IPS-18a (cell line): ENCODE results near the gene WNT7B.

Experiments
- H3K27ac ChIP-seq: one replicate; pipeline ENCODE4 v1.5.1; 2013; ENCODE audit warnings: low read length
- H3K27me3 ChIP-seq: one replicate; pipeline ENCODE4 v1.6.1; 2013; ENCODE audit warnings: mild to moderate bottlenecking, low read length; ENCODE audit not compliant: control insufficient read depth, insufficient read depth
- H3K36me3 ChIP-seq: one replicate; pipeline ENCODE4 v1.6.1; 2013; ENCODE audit warnings: low read depth, low read length; ENCODE audit not compliant: control insufficient read depth
- H3K4me1 ChIP-seq: one replicate; pipeline ENCODE4 v1.6.1; 2013; ENCODE audit warnings: low read depth, low read length; ENCODE audit not compliant: control insufficient read depth
- H3K4me3 ChIP-seq: one replicate; pipeline ENCODE4 v1.5.1; 2013; ENCODE audit warnings: low read length
- H3K9ac ChIP-seq: one replicate; pipeline ENCODE4 v1.6.1; 2013; ENCODE audit warnings: mild to moderate bottlenecking, low read length, moderate library complexity
- H3K9me3 ChIP-seq: one replicate; pipeline ENCODE4 v1.6.1; 2013; ENCODE audit warnings: low read depth, low read length; ENCODE audit not compliant: control insufficient read depth

Gene WNT7B

GRCh38 chr22:45929649-45930048 is 47.3 kb downstream of the WNT7B start:
- Histone ChIP-seq H3K4me3 (no peak overlapping the region), H3K36me3 (no peaks in the 10 kb centered on the region), H3K9me3 (no peaks in the 10 kb centered on the region), H3K27me3 (no peaks in the 10 kb centered on the region), H3K9ac (no peak overlapping the region), H3K4me1 (no peaks in the 10 kb centered on the region), H3K27ac (no peak overlapping the region)

DNA sequence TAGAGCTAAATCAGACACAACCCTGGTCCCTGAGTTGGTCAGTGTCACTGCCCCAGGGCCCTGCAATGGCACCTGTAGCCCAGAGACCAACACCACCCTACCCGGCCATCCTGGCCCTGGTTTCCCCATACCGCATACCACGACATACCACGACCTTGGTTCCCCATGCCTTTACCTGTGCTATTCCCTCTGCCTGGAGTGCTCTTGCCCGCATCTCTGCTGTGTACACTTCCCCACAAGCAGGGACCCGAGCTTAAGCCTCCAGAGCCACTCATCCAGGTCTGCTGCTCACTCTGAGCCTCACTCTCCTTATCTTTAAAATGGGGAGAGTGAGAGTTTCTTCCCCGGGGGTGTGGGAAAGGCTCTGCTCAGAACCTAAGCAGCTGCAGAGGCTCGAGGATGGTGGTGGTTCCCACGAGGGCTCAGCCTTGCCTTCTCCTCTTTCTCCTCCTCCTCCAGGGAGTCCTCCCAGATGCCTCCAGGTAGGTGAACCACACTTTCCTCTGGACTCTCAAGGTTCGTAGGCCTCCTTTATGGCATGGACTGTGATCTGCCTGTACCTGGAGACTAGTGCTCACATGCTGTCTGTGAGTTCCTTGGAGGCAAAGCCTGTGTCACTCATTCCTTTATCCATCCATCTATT is 48.1 kb downstream of the WNT7B start:
- Histone ChIP-seq H3K27me3 (no peaks in the 10 kb centered on the region), H3K9me3 (no peaks in the 10 kb centered on the region), H3K36me3 (no peaks in the 10 kb centered on the region), H3K4me3 (no peak overlapping the region), H3K9ac (no peak overlapping the region), H3K4me1 (no peaks in the 10 kb centered on the region), H3K27ac (no peak overlapping the region)

GRCh38 chr22:45927059-45927458 is 49.9 kb downstream of the WNT7B start:
- no peaks in the 10 kb centered on the region for H3K4me1 ChIP-seq
- no peaks in the 10 kb centered on the region for H3K9me3 ChIP-seq
- H3K27me3 ChIP-seq: no peaks in the 10 kb centered on the region
- no peaks in the 10 kb centered on the region for H3K36me3 ChIP-seq
- H3K9ac ChIP-seq: no peak overlapping the region
- no peak overlapping the region for H3K27ac ChIP-seq
- no peak overlapping the region for H3K4me3 ChIP-seq

- Histone ChIP-seq H3K4me1 (no peaks in the 10 kb centered on the region), H3K27ac (no peak overlapping the region), H3K27me3 (no peaks in the 10 kb centered on the region), H3K36me3 (no peaks in the 10 kb centered on the region), H3K4me3 (no peak overlapping the region), H3K9me3 (no peaks in the 10 kb centered on the region), H3K9ac (no peak overlapping the region)
Observed at GRCh38 chr22:45926433-45926832, 50.5 kb downstream of the WNT7B start.

DNA sequence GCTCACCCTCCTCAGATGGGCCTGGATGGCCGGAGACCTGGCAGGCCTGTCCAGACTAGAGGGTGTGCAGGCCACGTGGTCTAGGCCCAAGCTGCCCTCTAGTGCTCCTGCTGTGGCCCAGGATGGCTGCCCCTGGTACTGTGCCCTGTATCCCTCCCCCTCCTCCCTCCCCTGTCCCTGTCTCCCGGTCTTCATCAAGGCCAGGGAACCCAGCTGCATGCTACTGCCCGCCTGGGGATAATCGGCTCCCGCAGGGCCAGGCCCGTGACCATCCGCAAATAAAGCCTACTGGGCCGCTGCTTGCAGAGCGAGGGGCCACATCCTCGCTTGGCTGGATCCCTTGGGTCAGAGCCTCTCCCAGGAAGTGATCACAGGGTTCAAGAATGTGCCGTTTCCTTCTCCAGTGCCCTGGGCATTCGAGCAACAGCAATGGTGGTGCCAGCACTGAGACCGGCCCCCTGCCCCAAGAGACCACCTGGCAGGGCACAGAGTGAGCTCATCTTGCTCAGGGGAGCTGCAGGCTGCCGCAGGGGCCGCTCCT is 51.1 kb downstream of the WNT7B start:
- Histone ChIP-seq H3K4me3 (no peak overlapping the region), H3K9ac (no peak overlapping the region), H3K36me3 (no peaks in the 10 kb centered on the region), H3K4me1 (no peaks in the 10 kb centered on the region), H3K27me3 (no peaks in the 10 kb centered on the region), H3K9me3 (no peaks in the 10 kb centered on the region), H3K27ac (no peak overlapping the region)

DNA sequence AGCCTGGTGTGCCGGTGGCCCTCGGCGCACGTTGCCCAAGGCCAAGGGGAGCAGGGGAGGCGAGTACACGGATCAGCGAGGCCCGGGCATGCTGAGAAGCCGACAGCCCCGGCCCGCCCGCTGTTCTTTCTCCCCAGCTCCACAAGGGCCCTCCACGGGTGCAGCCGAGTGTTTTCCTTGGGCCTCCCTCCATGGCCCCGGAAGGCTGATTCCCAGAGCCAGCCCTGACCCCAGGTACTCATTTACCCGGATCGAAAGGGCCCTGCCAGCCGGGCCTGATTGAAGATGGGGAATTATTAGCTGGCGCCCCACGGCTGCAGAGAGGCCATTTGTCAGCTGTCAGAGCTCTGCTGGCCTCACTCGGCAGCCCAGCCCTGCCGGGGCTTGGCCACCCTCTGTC is 53.1 kb downstream of the WNT7B start:
- H3K4me1 ChIP-seq: no peaks in the 10 kb centered on the region
- H3K27me3 ChIP-seq: no peaks in the 10 kb centered on the region
- H3K4me3 ChIP-seq: no peak overlapping the region
- H3K36me3 ChIP-seq: no peaks in the 10 kb centered on the region
- H3K27ac ChIP-seq: no peak overlapping the region
- no peak overlapping the region for H3K9ac ChIP-seq
- no peaks in the 10 kb centered on the region for H3K9me3 ChIP-seq

DNA sequence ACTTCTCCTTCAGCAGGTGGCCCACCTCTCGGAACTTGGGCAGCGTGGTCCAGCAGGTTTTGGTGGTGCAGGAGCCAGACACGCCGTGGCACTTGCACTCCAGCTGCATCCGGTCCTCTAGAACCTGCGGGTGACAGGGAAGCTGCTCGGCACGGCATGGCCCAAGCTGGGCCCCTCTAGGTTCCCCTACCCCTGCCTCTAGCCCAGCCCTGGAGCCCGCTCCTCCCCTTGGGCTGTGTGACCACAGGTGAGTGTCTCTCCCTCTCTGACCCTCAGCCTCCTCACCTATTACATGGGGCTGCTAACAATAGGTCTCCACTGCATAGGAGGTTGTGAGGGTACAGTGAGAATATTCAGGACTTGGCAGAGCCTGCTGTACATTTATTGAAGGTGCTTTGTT is 53.8 kb downstream of the WNT7B start:
- no peaks in the 10 kb centered on the region for H3K27me3 ChIP-seq
- H3K9ac ChIP-seq: no peak overlapping the region
- H3K9me3 ChIP-seq: no peaks in the 10 kb centered on the region
- H3K27ac ChIP-seq: no peak overlapping the region
- no peaks in the 10 kb centered on the region for H3K36me3 ChIP-seq
- no peaks in the 10 kb centered on the region for H3K4me1 ChIP-seq
- H3K4me3 ChIP-seq: no peak overlapping the region

DNA sequence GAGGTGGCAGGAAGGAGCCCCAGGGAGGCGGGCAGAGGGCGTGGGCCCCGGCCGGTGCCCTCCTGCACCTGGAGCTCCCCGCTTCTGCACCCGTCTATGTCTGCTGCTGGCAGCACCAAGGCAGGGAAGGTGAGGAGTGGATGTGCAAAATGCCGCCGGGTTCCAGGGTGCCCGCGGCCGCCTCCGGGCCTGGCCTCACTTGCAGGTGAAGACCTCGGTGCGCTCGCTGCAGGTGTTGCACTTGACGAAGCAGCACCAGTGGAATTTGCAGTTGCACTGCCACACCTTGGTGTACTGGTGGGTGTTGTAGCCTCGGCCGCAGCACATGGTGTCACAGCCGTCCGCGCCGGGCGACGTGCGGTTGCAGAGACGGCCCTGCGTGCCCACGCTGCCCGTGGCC is 54.3 kb downstream of the WNT7B start:
- H3K4me1 ChIP-seq: no peaks in the 10 kb centered on the region
- no peak overlapping the region for H3K9ac ChIP-seq
- H3K4me3 ChIP-seq: no peak overlapping the region
- no peak overlapping the region for H3K27ac ChIP-seq
- H3K36me3 ChIP-seq: no peaks in the 10 kb centered on the region
- H3K27me3 ChIP-seq: no peaks in the 10 kb centered on the region
- no peaks in the 10 kb centered on the region for H3K9me3 ChIP-seq

GRCh38 chr22:45922256-45922655 is 54.7 kb downstream of the WNT7B start:
- Histone ChIP-seq H3K27ac (no peak overlapping the region), H3K9ac (no peak overlapping the region), H3K9me3 (no peaks in the 10 kb centered on the region), H3K4me1 (no peaks in the 10 kb centered on the region), H3K4me3 (no peak overlapping the region), H3K36me3 (no peaks in the 10 kb centered on the region), H3K27me3 (no peaks in the 10 kb centered on the region)

- Histone ChIP-seq H3K9ac (no peak overlapping the region), H3K27me3 (no peaks in the 10 kb centered on the region), H3K4me3 (no peak overlapping the region), H3K4me1 (no peaks in the 10 kb centered on the region), H3K27ac (no peak overlapping the region), H3K36me3 (no peaks in the 10 kb centered on the region), H3K9me3 (no peaks in the 10 kb centered on the region)
Observed at GRCh38 chr22:45919504-45920286, 57.3 kb downstream of the WNT7B start.

DNA sequence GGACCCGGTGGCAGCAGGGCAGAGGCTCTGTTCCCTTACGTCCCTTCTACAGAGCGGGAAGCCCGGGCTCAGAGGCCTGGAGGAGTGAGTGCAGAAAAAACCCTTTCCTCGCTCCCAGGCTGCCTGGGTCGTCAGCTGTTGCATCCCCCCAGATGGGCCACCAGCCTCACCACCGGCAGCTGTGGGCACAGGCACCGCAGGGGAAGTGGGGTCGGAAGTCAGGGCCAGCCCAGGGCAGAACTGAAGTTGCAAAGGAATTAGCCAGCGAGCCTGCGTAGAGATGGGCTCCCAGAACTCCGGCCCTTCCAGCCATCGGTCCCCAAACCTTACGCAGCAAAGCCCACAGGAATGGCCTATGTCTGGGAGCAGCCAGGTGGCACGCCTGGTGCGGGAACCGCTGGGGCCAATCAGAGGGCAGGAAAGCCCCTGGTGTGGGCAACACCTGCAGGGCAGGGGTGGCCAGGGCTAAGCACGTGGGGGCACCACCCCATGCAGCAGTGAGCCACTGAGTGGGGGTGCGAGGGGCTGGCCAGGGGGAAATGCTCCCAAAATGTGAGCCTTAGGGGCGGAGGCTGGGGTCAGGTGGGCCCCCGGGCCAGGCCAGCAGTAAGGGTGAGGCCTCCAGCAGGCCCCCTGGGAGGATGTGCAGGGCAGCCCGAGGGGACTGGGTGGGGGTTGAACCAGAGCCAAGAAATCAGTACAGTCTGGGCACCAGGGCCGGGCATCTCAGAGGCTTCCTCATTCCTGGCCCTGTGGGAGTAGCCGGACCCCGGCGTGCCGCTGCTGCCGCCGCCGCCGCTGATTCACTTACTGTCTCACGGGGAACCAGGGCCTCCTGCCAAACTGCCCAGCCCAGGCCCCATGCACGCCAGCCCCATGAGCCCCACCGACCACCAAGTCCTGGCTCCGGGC is 58.2 kb downstream of the WNT7B start:
- no peak overlapping the region for H3K27ac ChIP-seq
- H3K9me3 ChIP-seq: no peaks in the 10 kb centered on the region
- no peak overlapping the region for H3K9ac ChIP-seq
- no peak overlapping the region for H3K4me3 ChIP-seq
- H3K27me3 ChIP-seq: no peaks in the 10 kb centered on the region
- H3K4me1 ChIP-seq: no peaks in the 10 kb centered on the region
- H3K36me3 ChIP-seq: no peaks in the 10 kb centered on the region
